ENCODE data around the gene APOE.
"Not testable (repeated sequence)": the region's sequence is repeated elsewhere in the genome, so short reads cannot be mapped to it uniquely, and the experiment has no call there.

APOE gene

GRCh38 chr19:44872661-44873060 is 32.9 kb upstream of the APOE start:
- H3K36me3 ChIP-seq (ENCODE audit: control insufficient read depth in 2 of 2, insufficient read depth in 2 of 2, low read length in 2 of 2) = peaks cover 43 to 51% of the 10 kb centered on the region in 2 donors
- H3K9ac ChIP-seq (ENCODE audit: low read length in 2 of 2) = no peak overlapping the region
- no peaks in the 10 kb centered on the region for H3K9me3 ChIP-seq (ENCODE audit: control insufficient read depth in 2 of 2, low read length in 2 of 2)
- peaks cover 2% of the 10 kb centered on the region for H3K4me1 ChIP-seq (ENCODE audit: control insufficient read depth, insufficient read depth, low read length)
- H3K4me3 ChIP-seq (ENCODE audit: low read length in 2 of 2) = no peak overlapping the region
- H3K27me3 ChIP-seq (ENCODE audit: control insufficient read depth in 1 of 2, insufficient read depth in 2 of 2, low read length in 2 of 2) = no peaks in the 10 kb centered on the region
- H3K27ac ChIP-seq (ENCODE audit: low read length) = no peak overlapping the region

GRCh38 chr19:44874317-44874716 is 31.3 kb upstream of the APOE start:
- H3K4me1 ChIP-seq (ENCODE audit: control insufficient read depth, insufficient read depth, low read length) = peaks cover 2% of the 10 kb centered on the region
- H3K36me3 ChIP-seq (ENCODE audit: control insufficient read depth in 2 of 2, insufficient read depth in 2 of 2, low read length in 2 of 2) = peaks cover 45 to 48% of the 10 kb centered on the region in 2 donors
- H3K4me3 ChIP-seq (ENCODE audit: low read length in 2 of 2) = no peak overlapping the region
- no peak overlapping the region for H3K27ac ChIP-seq (ENCODE audit: low read length)
- H3K9me3 ChIP-seq (ENCODE audit: control insufficient read depth in 2 of 2, low read length in 2 of 2) = no peaks in the 10 kb centered on the region
- no peak overlapping the region for H3K9ac ChIP-seq (ENCODE audit: low read length in 2 of 2)
- no peaks in the 10 kb centered on the region for H3K27me3 ChIP-seq (ENCODE audit: control insufficient read depth in 1 of 2, insufficient read depth in 2 of 2, low read length in 2 of 2)

DNA sequence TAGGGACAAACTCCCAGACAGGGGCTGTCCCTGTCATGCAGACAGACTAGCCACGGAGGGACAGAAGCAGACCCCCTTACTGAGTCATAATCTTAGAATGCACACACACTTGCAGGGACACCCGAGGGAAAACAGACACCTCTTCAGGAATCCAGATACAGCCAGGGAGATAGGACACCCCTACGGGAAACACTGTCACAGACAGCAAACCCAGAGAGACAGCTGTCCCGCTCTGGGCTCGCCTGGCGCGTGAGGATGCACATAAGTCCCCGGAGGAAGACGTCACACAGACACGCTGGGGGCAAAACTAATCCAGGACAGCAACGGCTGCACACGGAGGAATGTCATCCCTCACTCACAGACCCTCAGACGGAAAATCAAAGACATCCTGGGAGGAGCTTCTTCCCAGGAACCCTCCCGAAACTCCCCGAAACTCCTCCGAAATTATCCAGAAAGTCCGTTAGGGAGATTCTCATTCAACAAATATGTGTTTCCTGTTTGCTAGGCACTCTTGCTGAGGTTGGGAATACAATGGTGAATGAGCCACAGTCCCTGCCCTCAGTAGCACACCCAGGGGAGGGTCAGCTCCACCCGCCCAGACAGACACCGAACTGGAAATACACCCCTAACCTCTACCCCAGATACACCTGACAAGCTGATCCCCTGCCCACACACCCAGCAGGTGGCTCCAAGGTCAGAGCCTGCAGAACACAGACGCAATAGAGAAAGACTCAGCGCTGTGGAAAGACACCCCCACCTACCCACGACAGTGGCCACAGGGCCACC is 29.7 kb upstream of the APOE start:
- peaks cover 42 to 48% of the 10 kb centered on the region in 2 donors for H3K36me3 ChIP-seq (ENCODE audit: control insufficient read depth in 2 of 2, insufficient read depth in 2 of 2, low read length in 2 of 2)
- no peak overlapping the region for H3K27ac ChIP-seq (ENCODE audit: low read length)
- H3K9ac ChIP-seq (ENCODE audit: low read length in 2 of 2) = no peak overlapping the region
- H3K4me1 ChIP-seq (ENCODE audit: control insufficient read depth, insufficient read depth, low read length) = no peaks in the 10 kb centered on the region
- no peak overlapping the region for H3K4me3 ChIP-seq (ENCODE audit: low read length in 2 of 2)
- H3K27me3 ChIP-seq (ENCODE audit: control insufficient read depth in 1 of 2, insufficient read depth in 2 of 2, low read length in 2 of 2) = no peaks in the 10 kb centered on the region
- H3K9me3 ChIP-seq (ENCODE audit: control insufficient read depth in 2 of 2, low read length in 2 of 2) = no peaks in the 10 kb centered on the region

- no peaks in the 10 kb centered on the region for H3K4me1 ChIP-seq (ENCODE audit: control insufficient read depth, insufficient read depth, low read length)
- H3K9me3 ChIP-seq (ENCODE audit: control insufficient read depth in 2 of 2, low read length in 2 of 2) = no peaks in the 10 kb centered on the region
- H3K9ac ChIP-seq (ENCODE audit: low read length in 2 of 2) = no peak overlapping the region
- no peaks in the 10 kb centered on the region for H3K27me3 ChIP-seq (ENCODE audit: control insufficient read depth in 1 of 2, insufficient read depth in 2 of 2, low read length in 2 of 2)
- H3K36me3 ChIP-seq (ENCODE audit: control insufficient read depth in 2 of 2, insufficient read depth in 2 of 2, low read length in 2 of 2) = peaks cover 36 to 42% of the 10 kb centered on the region in 2 donors
- H3K4me3 ChIP-seq (ENCODE audit: low read length in 2 of 2) = no peak overlapping the region
- H3K27ac ChIP-seq (ENCODE audit: low read length) = no peak overlapping the region
Observed at GRCh38 chr19:44876930-44877535, 28.6 kb upstream of the APOE start.

DNA sequence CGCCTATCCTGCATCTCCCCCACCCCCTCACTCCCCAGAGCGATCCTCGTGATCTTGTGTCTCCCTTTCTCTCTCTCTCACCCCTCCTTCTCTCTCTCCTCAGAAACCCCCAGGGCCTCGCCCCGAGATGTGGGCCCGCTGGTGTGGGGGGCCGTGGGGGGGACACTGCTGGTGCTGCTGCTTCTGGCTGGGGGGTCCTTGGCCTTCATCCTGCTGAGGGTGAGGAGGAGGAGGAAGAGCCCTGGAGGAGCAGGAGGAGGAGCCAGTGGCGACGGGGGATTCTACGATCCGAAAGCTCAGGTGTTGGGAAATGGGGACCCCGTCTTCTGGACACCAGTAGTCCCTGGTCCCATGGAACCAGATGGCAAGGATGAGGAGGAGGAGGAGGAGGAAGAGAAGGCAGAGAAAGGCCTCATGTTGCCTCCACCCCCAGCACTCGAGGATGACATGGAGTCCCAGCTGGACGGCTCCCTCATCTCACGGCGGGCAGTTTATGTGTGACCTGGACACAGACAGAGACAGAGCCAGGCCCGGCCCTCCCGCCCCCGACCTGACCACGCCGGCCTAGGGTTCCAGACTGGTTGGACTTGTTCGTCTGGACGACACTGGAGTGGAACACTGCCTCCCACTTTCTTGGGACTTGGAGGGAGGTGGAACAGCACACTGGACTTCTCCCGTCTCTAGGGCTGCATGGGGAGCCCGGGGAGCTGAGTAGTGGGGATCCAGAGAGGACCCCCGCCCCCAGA is 27.3 kb upstream of the APOE start:
- Histone ChIP-seq H3K4me1 (ENCODE audit: control insufficient read depth, insufficient read depth, low read length) (no peaks in the 10 kb centered on the region), H3K9ac (ENCODE audit: low read length in 2 of 2) (no peak overlapping the region), H3K27ac (ENCODE audit: low read length) (no peak overlapping the region), H3K4me3 (ENCODE audit: low read length in 2 of 2) (no peak overlapping the region), H3K27me3 (ENCODE audit: control insufficient read depth in 1 of 2, insufficient read depth in 2 of 2, low read length in 2 of 2) (no peaks in the 10 kb centered on the region), H3K9me3 (ENCODE audit: control insufficient read depth in 2 of 2, low read length in 2 of 2) (no peaks in the 10 kb centered on the region), H3K36me3 (ENCODE audit: control insufficient read depth in 2 of 2, insufficient read depth in 2 of 2, low read length in 2 of 2) (peaks cover 26 to 32% of the 10 kb centered on the region in 2 donors)

GRCh38 chr19:44879309-44880065 is 26.1 kb upstream of the APOE start:
- Histone ChIP-seq H3K9ac (ENCODE audit: low read length in 2 of 2) (no peak overlapping the region), H3K27me3 (ENCODE audit: control insufficient read depth in 1 of 2, insufficient read depth in 2 of 2, low read length in 2 of 2) (no peaks in the 10 kb centered on the region), H3K36me3 (ENCODE audit: control insufficient read depth in 2 of 2, insufficient read depth in 2 of 2, low read length in 2 of 2) (peaks cover 21 to 23% of the 10 kb centered on the region in 2 donors), H3K4me3 (ENCODE audit: low read length in 2 of 2) (no peak overlapping the region), H3K27ac (ENCODE audit: low read length) (no peak overlapping the region), H3K4me1 (ENCODE audit: control insufficient read depth, insufficient read depth, low read length) (no peaks in the 10 kb centered on the region), H3K9me3 (ENCODE audit: control insufficient read depth in 2 of 2, low read length in 2 of 2) (no peaks in the 10 kb centered on the region)

DNA sequence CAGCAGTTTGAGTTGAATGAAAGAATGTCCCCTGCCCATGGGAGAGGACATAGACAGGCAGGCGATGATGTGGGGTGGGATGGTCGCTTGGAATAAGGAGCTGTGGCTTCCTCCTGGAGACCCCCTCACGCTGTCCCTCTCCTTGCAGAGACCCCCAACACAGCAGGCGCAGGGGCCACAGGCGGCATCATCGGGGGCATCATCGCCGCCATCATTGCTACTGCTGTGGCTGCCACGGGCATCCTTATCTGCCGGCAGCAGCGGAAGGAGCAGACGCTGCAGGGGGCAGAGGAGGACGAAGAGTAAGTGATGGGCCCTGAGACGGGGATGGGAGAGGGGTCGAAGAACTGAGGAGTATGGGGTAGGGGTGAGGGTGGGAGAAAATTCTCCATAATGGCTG is 23.5 kb upstream of the APOE start:
- no peaks in the 10 kb centered on the region for H3K9me3 ChIP-seq (ENCODE audit: control insufficient read depth in 2 of 2, low read length in 2 of 2)
- no peak overlapping the region for H3K27ac ChIP-seq (ENCODE audit: low read length)
- H3K4me3 ChIP-seq (ENCODE audit: low read length in 2 of 2) = no peak overlapping the region
- no peaks in the 10 kb centered on the region for H3K4me1 ChIP-seq (ENCODE audit: control insufficient read depth, insufficient read depth, low read length)
- H3K36me3 ChIP-seq (ENCODE audit: control insufficient read depth in 2 of 2, insufficient read depth in 2 of 2, low read length in 2 of 2) = peaks cover 5 to 14% of the 10 kb centered on the region in 2 donors
- H3K27me3 ChIP-seq (ENCODE audit: control insufficient read depth in 1 of 2, insufficient read depth in 2 of 2, low read length in 2 of 2) = no peaks in the 10 kb centered on the region
- H3K9ac ChIP-seq (ENCODE audit: low read length in 2 of 2) = no peak overlapping the region

- not testable (repeated sequence) for H3K9ac ChIP-seq (ENCODE audit: low read length in 2 of 2); H3K9me3 ChIP-seq (ENCODE audit: control insufficient read depth in 2 of 2, low read length in 2 of 2); H3K4me1 ChIP-seq (ENCODE audit: control insufficient read depth, insufficient read depth, low read length); H3K27me3 ChIP-seq (ENCODE audit: control insufficient read depth in 1 of 2, insufficient read depth in 2 of 2, low read length in 2 of 2); H3K4me3 ChIP-seq (ENCODE audit: low read length in 2 of 2); H3K27ac ChIP-seq (ENCODE audit: low read length)
- H3K36me3 ChIP-seq (ENCODE audit: control insufficient read depth in 2 of 2, insufficient read depth in 2 of 2, low read length in 2 of 2) = peaks cover 3 to 15% of the 10 kb centered on the region in 2 donors
Observed at GRCh38 chr19:44882619-44883397, 22.8 kb upstream of the APOE start.

- no peak overlapping the region for H3K27ac ChIP-seq (ENCODE audit: low read length)
- H3K9me3 ChIP-seq (ENCODE audit: control insufficient read depth in 2 of 2, low read length in 2 of 2) = no peaks in the 10 kb centered on the region
- no peaks in the 10 kb centered on the region for H3K4me1 ChIP-seq (ENCODE audit: control insufficient read depth, insufficient read depth, low read length)
- no peaks in the 10 kb centered on the region for H3K27me3 ChIP-seq (ENCODE audit: control insufficient read depth in 1 of 2, insufficient read depth in 2 of 2, low read length in 2 of 2)
- H3K4me3 ChIP-seq (ENCODE audit: low read length in 2 of 2) = no peak overlapping the region
- H3K9ac ChIP-seq (ENCODE audit: low read length in 2 of 2) = no peak overlapping the region
- peaks cover 8 to 20% of the 10 kb centered on the region in 2 donors for H3K36me3 ChIP-seq (ENCODE audit: control insufficient read depth in 2 of 2, insufficient read depth in 2 of 2, low read length in 2 of 2)
Observed at GRCh38 chr19:44883922-44884321, 21.7 kb upstream of the APOE start.

GRCh38 chr19:44884566-44884965 is 21.0 kb upstream of the APOE start:
- H3K4me3 ChIP-seq (ENCODE audit: low read length in 2 of 2) = no peak overlapping the region
- H3K36me3 ChIP-seq (ENCODE audit: control insufficient read depth in 2 of 2, insufficient read depth in 2 of 2, low read length in 2 of 2) = peaks cover 8 to 19% of the 10 kb centered on the region in 2 donors
- peaks cover 1% of the 10 kb centered on the region for H3K4me1 ChIP-seq (ENCODE audit: control insufficient read depth, insufficient read depth, low read length)
- no peaks in the 10 kb centered on the region for H3K9me3 ChIP-seq (ENCODE audit: control insufficient read depth in 2 of 2, low read length in 2 of 2)
- no peak overlapping the region for H3K9ac ChIP-seq (ENCODE audit: low read length in 2 of 2)
- H3K27me3 ChIP-seq (ENCODE audit: control insufficient read depth in 1 of 2, insufficient read depth in 2 of 2, low read length in 2 of 2) = no peaks in the 10 kb centered on the region
- no peak overlapping the region for H3K27ac ChIP-seq (ENCODE audit: low read length)
